SU-DHL-6 (cell line): ENCODE measurements around the gene SPEF2.

Experiments used
- EZH2phosphoT487 ChIP-seq: fragments of 200-600 bp; sonication (generic), shearing (Covaris generic); conservative IDR thresholded peaks from 2 replicates; pipeline ENCODE4 v1.6.1; 2018; ENCODE audit warnings: mild to moderate bottlenecking, antibody characterized with exemption, low read length, moderate library complexity, mixed read lengths
- TF ChIP-seq, protein P1 (sequence below): fragments of 200-600 bp; sonication (generic); IDR thresholded peaks from one replicate; pipeline ENCODE4 v1.5.1; 2017; ENCODE audit warnings: antibody characterized with exemption, mild to moderate bottlenecking, low read length, moderate library complexity; ENCODE audit not compliant: insufficient read depth, poor library complexity, severe bottlenecking

DNA sequence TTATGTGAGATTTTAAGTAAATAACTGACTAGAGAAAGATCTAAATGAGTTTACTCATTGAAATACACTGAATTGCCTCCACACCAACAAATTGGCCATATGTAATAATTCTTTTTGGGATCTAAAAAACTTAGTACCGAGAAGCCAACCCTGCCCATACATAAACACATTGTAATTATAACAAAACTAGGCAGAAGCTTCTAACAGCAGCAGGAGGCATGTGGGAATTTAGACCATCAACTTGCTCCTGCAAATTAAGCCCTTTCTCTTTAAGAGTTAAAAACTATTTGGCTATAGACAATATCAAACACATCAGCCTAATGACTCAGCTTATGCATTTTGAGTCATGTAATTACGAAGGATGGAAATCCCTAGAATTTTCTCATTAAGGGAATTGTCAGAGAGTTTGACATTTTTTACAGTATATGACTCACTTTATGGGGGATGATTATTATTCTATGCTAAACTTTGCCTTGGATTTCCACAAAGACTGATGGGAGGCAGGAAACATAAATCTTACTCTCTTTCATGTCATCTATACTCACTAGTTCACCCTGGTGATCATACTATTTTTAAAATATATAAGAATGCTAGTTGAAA lies 240.0 kb downstream of the SPEF2 start:
- TF ChIP-seq, protein P1, sequence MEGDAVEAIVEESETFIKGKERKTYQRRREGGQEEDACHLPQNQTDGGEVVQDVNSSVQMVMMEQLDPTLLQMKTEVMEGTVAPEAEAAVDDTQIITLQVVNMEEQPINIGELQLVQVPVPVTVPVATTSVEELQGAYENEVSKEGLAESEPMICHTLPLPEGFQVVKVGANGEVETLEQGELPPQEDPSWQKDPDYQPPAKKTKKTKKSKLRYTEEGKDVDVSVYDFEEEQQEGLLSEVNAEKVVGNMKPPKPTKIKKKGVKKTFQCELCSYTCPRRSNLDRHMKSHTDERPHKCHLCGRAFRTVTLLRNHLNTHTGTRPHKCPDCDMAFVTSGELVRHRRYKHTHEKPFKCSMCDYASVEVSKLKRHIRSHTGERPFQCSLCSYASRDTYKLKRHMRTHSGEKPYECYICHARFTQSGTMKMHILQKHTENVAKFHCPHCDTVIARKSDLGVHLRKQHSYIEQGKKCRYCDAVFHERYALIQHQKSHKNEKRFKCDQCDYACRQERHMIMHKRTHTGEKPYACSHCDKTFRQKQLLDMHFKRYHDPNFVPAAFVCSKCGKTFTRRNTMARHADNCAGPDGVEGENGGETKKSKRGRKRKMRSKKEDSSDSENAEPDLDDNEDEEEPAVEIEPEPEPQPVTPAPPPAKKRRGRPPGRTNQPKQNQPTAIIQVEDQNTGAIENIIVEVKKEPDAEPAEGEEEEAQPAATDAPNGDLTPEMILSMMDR: no peak
- TF ChIP-seq EZH2phosphoT487: no peak
